ENCODE data around the gene STAG1.
"Not testable (repeated sequence)": the region's sequence is repeated elsewhere in the genome, so short reads cannot be mapped to it uniquely, and the experiment has no call there.

STAG1 gene

GRCh38 chr3:136543385-136543784, 208.8 kb downstream of the STAG1 start:
- peaks cover 11% of the 10 kb centered on the region for H3K4me1 Mint-ChIP-seq
- H3K36me3 Mint-ChIP-seq (ENCODE audit: low read depth), result peaks cover 4% of the 10 kb centered on the region
- no peak overlapping the region for H3K27ac Mint-ChIP-seq
- no peak for ATAC-seq
- H3K9me3 Mint-ChIP-seq, result no peaks in the 10 kb centered on the region
- no peak overlapping the region for H3K4me3 Mint-ChIP-seq
- no peaks in the 10 kb centered on the region for H3K27me3 Mint-ChIP-seq
- DNase-seq, result no peak

GRCh38 chr3:136535906-136536305, 216.3 kb downstream of the STAG1 start:
- DNase-seq (no peak), ATAC-seq (no peak)
- Mint-ChIP-seq H3K4me3 (no peak overlapping the region), H3K27me3 (no peaks in the 10 kb centered on the region), H3K27ac (no peak overlapping the region), H3K4me1 (no peaks in the 10 kb centered on the region), H3K9me3 (peaks cover 19% of the 10 kb centered on the region), H3K36me3 (ENCODE audit: low read depth) (peaks cover 39% of the 10 kb centered on the region)

GRCh38 chr3:136532766-136533165, 219.4 kb downstream of the STAG1 start:
- H3K4me3 Mint-ChIP-seq, result no peak overlapping the region
- peaks cover 58% of the 10 kb centered on the region for H3K36me3 Mint-ChIP-seq (ENCODE audit: low read depth)
- no peak for DNase-seq
- H3K27ac Mint-ChIP-seq, result no peak overlapping the region
- no peak for ATAC-seq
- peaks cover 35% of the 10 kb centered on the region for H3K9me3 Mint-ChIP-seq
- peaks cover 3% of the 10 kb centered on the region for H3K4me1 Mint-ChIP-seq
- H3K27me3 Mint-ChIP-seq, result no peaks in the 10 kb centered on the region

GRCh38 chr3:136518102-136518501, 234.1 kb downstream of the STAG1 start:
- H3K9me3 Mint-ChIP-seq, result no peaks in the 10 kb centered on the region
- H3K4me3 Mint-ChIP-seq, result no peak overlapping the region
- H3K4me1 Mint-ChIP-seq, result no peaks in the 10 kb centered on the region
- no peak overlapping the region for H3K27ac Mint-ChIP-seq
- DNase-seq (no peak), ATAC-seq (no peak)
- H3K27me3 Mint-ChIP-seq, result no peaks in the 10 kb centered on the region
- H3K36me3 Mint-ChIP-seq (ENCODE audit: low read depth), result peaks cover 13% of the 10 kb centered on the region

GRCh38 chr3:136516656-136517055, 235.5 kb downstream of the STAG1 start:
- no peak overlapping the region for H3K27ac Mint-ChIP-seq
- no peak overlapping the region for H3K4me3 Mint-ChIP-seq

GRCh38 chr3:136516095-136516494, 236.1 kb downstream of the STAG1 start:
- DNase-seq, result no peak
- no peaks in the 10 kb centered on the region for H3K4me1 Mint-ChIP-seq
- no peak overlapping the region for H3K27ac Mint-ChIP-seq
- no peak for ATAC-seq
- H3K9me3 Mint-ChIP-seq, result no peaks in the 10 kb centered on the region
- peaks cover 13% of the 10 kb centered on the region for H3K36me3 Mint-ChIP-seq (ENCODE audit: low read depth)
- no peak overlapping the region for H3K4me3 Mint-ChIP-seq
- H3K27me3 Mint-ChIP-seq, result no peaks in the 10 kb centered on the region

More at GRCh38 chr3:136516656-136517055, 235.5 kb downstream of the STAG1 start:
- H3K36me3 Mint-ChIP-seq (ENCODE audit: low read depth), result peaks cover 13% of the 10 kb centered on the region
- H3K4me1 Mint-ChIP-seq, result no peaks in the 10 kb centered on the region
- ATAC-seq (no peak), DNase-seq (no peak)
- no peaks in the 10 kb centered on the region for H3K9me3 Mint-ChIP-seq
- H3K27me3 Mint-ChIP-seq, result no peaks in the 10 kb centered on the region

GRCh38 chr3:136514533-136514932, 237.6 kb downstream of the STAG1 start:
- not testable (repeated sequence) for H3K27ac Mint-ChIP-seq, H3K9me3 Mint-ChIP-seq, DNase-seq, H3K4me3 Mint-ChIP-seq, ATAC-seq, H3K4me1 Mint-ChIP-seq, H3K27me3 Mint-ChIP-seq
- H3K36me3 Mint-ChIP-seq (ENCODE audit: low read depth), result peaks cover 14% of the 10 kb centered on the region

GRCh38 chr3:136513367-136513766, 238.8 kb downstream of the STAG1 start:
- Mint-ChIP-seq H3K27me3 (no peaks in the 10 kb centered on the region), H3K9me3 (no peaks in the 10 kb centered on the region), H3K4me3 (no peak overlapping the region), H3K27ac (no peak overlapping the region), H3K36me3 (ENCODE audit: low read depth) (peaks cover 16% of the 10 kb centered on the region), H3K4me1 (no peaks in the 10 kb centered on the region)
- ATAC-seq (no peak), DNase-seq (no peak)

GRCh38 chr3:136512381-136512780, 239.8 kb downstream of the STAG1 start:
- H3K27me3 Mint-ChIP-seq, result no peaks in the 10 kb centered on the region
- H3K27ac Mint-ChIP-seq, result no peak overlapping the region
- H3K9me3 Mint-ChIP-seq, result no peaks in the 10 kb centered on the region
- no peak for DNase-seq
- no peak for ATAC-seq
- H3K4me3 Mint-ChIP-seq, result no peak overlapping the region
- H3K36me3 Mint-ChIP-seq (ENCODE audit: low read depth), result peaks cover 16% of the 10 kb centered on the region
- H3K4me1 Mint-ChIP-seq, result no peaks in the 10 kb centered on the region

GRCh38 chr3:136505676-136506075, 246.5 kb downstream of the STAG1 start:
- DNase-seq, result no peak
- H3K36me3 Mint-ChIP-seq (ENCODE audit: low read depth), result peaks cover 14% of the 10 kb centered on the region
- no peak overlapping the region for H3K4me3 Mint-ChIP-seq
- H3K9me3 Mint-ChIP-seq, result no peaks in the 10 kb centered on the region
- no peaks in the 10 kb centered on the region for H3K27me3 Mint-ChIP-seq
- no peak overlapping the region for H3K27ac Mint-ChIP-seq
- ATAC-seq, result no peak
- no peaks in the 10 kb centered on the region for H3K4me1 Mint-ChIP-seq

GRCh38 chr3:136503056-136503455, 249.1 kb downstream of the STAG1 start:
- ATAC-seq, result no peak
- H3K27me3 Mint-ChIP-seq, result no peaks in the 10 kb centered on the region
- no peaks in the 10 kb centered on the region for H3K4me1 Mint-ChIP-seq
- H3K27ac Mint-ChIP-seq, result no peak overlapping the region
- DNase-seq, result no peak
- no peaks in the 10 kb centered on the region for H3K9me3 Mint-ChIP-seq
- H3K4me3 Mint-ChIP-seq, result no peak overlapping the region
- H3K36me3 Mint-ChIP-seq (ENCODE audit: low read depth), result peaks cover 12% of the 10 kb centered on the region

GRCh38 chr3:136498919-136499447, 253.2 kb downstream of the STAG1 start:
- H3K36me3 Mint-ChIP-seq (ENCODE audit: low read depth), result peaks cover 24% of the 10 kb centered on the region

GRCh38 chr3:136495213-136495612, 257.0 kb downstream of the STAG1 start:
- ATAC-seq (no peak), DNase-seq (no peak)
- H3K4me3 Mint-ChIP-seq, result no peak overlapping the region
- no peak overlapping the region for H3K27ac Mint-ChIP-seq
- no peaks in the 10 kb centered on the region for H3K4me1 Mint-ChIP-seq
- H3K27me3 Mint-ChIP-seq, result no peaks in the 10 kb centered on the region
- peaks cover 6% of the 10 kb centered on the region for H3K9me3 Mint-ChIP-seq
- H3K36me3 Mint-ChIP-seq (ENCODE audit: low read depth), result peaks cover 49% of the 10 kb centered on the region

More at GRCh38 chr3:136498919-136499447, 253.2 kb downstream of the STAG1 start:
- no peak for DNase-seq
- H3K9me3 Mint-ChIP-seq, result peaks cover 6% of the 10 kb centered on the region
- H3K27ac Mint-ChIP-seq, result no peak overlapping the region
- no peaks in the 10 kb centered on the region for H3K27me3 Mint-ChIP-seq
- H3K4me1 Mint-ChIP-seq, result no peaks in the 10 kb centered on the region
- ATAC-seq, result no peak
- H3K4me3 Mint-ChIP-seq, result no peak overlapping the region

GRCh38 chr3:136490646-136491405, 261.4 kb downstream of the STAG1 start:
- no peak for ATAC-seq
- peaks cover 56% of the 10 kb centered on the region for H3K36me3 Mint-ChIP-seq (ENCODE audit: low read depth)
- H3K27me3 Mint-ChIP-seq, result no peaks in the 10 kb centered on the region
- DNase-seq, result no peak
- no peaks in the 10 kb centered on the region for H3K4me1 Mint-ChIP-seq
- H3K9me3 Mint-ChIP-seq, result peaks cover 11% of the 10 kb centered on the region
- no peak overlapping the region for H3K4me3 Mint-ChIP-seq
- H3K27ac Mint-ChIP-seq, result no peak overlapping the region

GRCh38 chr3:136485777-136486176, 266.4 kb downstream of the STAG1 start:
- DNase-seq (no peak), ATAC-seq (no peak)
- no peak overlapping the region for H3K27ac Mint-ChIP-seq
- H3K4me1 Mint-ChIP-seq, result no peaks in the 10 kb centered on the region
- H3K36me3 Mint-ChIP-seq (ENCODE audit: low read depth), result peaks cover 32% of the 10 kb centered on the region
- no peaks in the 10 kb centered on the region for H3K27me3 Mint-ChIP-seq
- peaks cover 9% of the 10 kb centered on the region for H3K9me3 Mint-ChIP-seq
- H3K4me3 Mint-ChIP-seq, result no peak overlapping the region

All from activated naive CD8-positive, alpha-beta T cell treated with anti-CD3 and anti-CD28 coated beads, Interleukin-2, amount 50 U/mL, for 24 hours (primary cell).